ENCODE data around the gene SIDT2.
"Not testable (repeated sequence)": the region's sequence is repeated elsewhere in the genome, so short reads cannot be mapped to it uniquely, and the experiment has no call there.

SIDT2 gene

GRCh38 chr11:117205211-117205818, 26.8 kb downstream of the SIDT2 start:
- no peak for DNase-seq

GRCh38 chr11:117206111-117206510, 27.6 kb downstream of the SIDT2 start:
- not testable (repeated sequence) for DNase-seq

DNA sequence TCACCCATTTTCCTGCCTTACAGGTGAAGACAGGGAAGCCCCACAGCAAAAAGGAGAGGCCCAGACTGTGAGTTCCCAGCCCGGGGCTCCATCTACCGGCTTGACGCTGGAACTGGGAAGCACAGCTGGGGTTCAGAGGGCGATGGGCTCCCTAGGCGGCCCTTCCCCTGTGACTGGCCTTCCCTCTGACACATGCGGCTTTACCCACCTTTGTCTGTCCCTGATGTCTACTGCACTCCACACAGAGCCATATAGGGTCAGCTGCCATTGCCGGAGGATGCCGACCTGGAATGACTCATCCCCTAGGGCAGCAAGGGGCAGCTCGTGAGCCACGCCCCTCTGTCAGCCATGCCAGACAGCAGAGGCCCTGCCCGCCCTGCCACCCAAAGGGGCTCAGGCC, 28.3 kb downstream of the SIDT2 start:
- not testable (repeated sequence) for DNase-seq

DNA sequence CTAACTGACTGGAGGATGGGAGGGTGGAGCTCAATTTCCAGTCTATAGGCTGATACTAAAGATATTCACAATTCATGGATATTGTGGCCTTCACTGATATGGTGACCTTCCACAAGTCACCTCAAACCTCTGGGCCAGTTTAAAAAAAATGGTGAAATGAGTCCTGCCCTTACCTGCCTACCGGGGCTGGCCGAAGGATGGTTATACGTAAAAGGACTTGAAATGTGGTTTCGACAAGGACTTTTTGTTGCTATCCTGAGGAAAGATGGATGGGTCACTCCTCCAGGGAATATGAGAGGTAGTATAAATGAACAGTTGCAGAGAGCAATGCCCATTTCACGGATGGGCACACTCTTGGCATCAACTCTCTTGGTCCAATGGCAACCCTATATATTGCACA, 28.9 kb downstream of the SIDT2 start:
- not testable (repeated sequence) for DNase-seq

GRCh38 chr11:117208710-117209109, 30.2 kb downstream of the SIDT2 start:
- DNase-seq: not testable (repeated sequence)

DNA sequence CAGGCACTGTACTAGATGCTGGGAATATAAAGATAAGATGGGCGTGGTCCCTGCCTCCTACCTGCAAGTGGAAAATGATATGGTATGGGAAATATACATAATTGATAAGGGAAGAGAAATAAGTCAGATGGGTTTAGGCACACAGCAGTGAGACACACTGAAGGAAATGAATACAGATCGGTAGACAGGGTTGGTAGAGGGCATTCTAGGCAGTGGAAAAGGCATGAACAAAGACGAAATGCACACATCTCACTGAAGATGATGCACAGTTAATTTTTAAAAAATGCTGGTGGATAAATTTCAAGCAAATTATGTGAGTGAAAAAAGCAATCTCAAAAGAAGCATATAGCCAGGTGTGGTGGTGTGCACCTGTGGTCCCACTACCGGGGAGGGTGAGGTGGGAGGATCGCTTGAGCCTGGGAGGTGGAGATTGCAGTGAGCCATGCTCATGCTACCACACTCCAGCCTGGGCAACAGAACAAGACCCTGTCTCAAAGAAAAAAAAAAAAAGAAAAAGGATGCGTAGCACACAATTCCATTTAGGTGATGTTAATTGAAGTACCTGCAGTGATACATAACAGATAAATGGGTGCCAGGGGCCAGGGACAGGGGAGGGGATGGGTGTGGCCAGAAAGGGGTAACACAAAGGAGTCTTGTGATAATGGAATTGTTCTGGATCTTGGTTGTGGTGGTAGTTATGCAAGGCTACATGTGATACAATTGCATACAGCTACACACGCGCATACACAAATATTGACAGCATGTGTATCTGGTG, 31.0 kb downstream of the SIDT2 start:
- not testable (repeated sequence) for DNase-seq

DNA sequence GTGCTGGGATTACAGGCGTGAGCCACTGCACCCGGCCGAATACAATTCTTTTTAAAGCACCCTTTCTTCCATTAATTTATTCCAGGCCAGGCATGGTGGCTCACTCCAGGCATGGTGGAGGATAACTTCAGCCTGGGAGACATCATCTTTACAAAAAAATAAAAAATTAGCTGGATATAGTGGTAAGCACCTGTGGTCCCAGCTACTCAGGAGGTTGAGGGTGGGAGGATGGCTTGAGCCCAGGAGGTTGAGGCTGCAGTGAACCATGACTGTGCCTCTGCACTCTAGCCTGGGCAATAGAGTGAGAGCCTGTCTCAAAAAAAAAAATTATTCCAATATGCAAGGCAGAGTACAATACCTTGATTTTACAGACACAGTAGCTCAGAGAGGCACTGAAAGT, 32.1 kb downstream of the SIDT2 start:
- DNase-seq: no peak

GRCh38 chr11:117212697-117213355, 34.3 kb downstream of the SIDT2 start:
- no peak for DNase-seq

- DNase-seq: no peak
Measured at GRCh38 chr11:117214404-117215110, 36.0 kb downstream of the SIDT2 start.

DNA sequence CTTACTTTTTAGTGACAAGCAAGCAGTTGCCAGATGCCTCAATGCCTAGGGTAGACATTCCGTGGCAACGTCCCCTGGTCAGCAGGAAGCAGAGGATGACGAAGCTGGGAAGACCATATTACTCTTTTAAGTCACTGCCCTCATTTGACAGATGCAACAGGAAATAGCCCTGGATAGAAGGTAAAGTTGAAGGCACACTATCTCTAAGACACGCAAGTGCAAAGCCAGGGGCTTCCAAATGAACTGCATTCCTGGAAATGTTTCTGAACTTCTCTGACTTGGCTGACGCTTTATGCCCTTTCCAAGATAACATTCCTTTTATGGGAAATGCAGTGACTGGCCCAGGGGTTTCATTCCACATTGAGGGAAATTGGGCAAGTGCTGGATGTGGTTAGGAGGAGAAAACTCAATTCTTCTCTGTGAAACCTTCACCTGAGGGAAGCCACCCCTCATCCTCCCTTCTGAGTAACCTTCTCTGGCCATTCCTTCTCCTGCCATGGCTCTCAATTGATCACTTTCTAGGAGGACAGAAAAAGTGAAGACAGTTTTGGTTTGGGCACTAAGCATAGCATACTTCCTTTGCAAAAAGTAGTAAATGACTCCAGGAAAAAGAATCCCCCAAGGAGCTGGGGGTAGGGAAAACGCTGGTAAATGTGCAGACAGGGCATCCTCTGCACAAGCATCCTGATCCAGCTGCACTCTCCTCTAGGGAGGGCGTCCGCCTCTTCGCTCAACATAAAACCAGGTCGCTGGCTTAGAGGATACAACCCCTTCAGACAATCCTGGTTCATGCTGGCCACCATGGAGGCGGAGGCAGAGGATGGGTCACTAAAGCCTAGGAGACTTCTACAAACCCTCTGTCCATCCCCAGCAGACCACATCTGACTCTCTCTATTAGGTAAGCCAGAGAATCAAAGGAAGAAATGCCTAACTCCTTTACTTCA, 38.9 kb downstream of the SIDT2 start:
- no peak for DNase-seq

GRCh38 chr11:117218133-117218915, 39.8 kb downstream of the SIDT2 start:
- DNase-seq: no peak

DNA sequence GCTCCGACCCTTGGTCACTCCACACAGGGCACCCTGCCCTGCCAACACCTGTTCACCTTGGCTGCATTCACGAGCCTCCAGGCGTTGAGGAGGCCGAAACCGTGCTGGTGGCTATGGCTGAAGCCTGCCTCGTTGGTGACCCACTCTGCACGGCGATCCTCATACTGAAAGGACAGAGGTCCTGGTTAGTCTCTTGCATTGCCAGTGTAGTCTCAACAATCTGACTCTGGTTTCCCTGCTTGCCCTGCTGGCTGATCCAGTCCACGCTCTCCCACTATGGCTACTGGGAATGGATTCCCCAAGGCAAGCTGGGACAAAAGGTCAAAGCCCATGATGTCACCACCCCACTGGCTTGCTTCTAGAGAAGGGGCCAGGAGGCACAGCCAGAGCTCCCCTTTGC, 40.5 kb downstream of the SIDT2 start:
- DNase-seq: no peak

DNA sequence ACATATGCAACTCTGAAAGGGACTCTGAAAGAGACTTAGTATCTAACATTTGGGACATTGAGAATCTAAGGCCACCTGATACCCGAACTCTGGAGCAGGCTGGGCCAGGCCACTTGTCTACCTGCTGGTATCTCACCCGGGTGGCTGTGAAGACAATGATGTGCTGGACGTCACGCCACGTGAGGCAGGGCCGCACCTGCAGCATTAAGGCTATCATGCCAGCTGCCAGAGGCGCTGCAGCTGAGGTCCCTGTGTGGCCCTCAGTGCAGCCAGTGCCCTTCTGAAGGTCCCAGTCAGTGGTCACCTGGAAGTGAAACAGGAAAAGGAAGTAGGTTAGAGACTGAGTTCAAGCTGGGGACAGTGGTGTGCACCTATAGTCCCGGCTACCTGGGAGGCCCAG, 40.9 kb downstream of the SIDT2 start:
- no peak for DNase-seq

GRCh38 chr11:117219995-117220394, 41.5 kb downstream of the SIDT2 start:
- DNase-seq: no peak

GRCh38 chr11:117220568-117220967, 42.0 kb downstream of the SIDT2 start:
- DNase-seq: no peak

- no peak for DNase-seq
Measured at GRCh38 chr11:117220999-117221774, 42.6 kb downstream of the SIDT2 start.

DNA sequence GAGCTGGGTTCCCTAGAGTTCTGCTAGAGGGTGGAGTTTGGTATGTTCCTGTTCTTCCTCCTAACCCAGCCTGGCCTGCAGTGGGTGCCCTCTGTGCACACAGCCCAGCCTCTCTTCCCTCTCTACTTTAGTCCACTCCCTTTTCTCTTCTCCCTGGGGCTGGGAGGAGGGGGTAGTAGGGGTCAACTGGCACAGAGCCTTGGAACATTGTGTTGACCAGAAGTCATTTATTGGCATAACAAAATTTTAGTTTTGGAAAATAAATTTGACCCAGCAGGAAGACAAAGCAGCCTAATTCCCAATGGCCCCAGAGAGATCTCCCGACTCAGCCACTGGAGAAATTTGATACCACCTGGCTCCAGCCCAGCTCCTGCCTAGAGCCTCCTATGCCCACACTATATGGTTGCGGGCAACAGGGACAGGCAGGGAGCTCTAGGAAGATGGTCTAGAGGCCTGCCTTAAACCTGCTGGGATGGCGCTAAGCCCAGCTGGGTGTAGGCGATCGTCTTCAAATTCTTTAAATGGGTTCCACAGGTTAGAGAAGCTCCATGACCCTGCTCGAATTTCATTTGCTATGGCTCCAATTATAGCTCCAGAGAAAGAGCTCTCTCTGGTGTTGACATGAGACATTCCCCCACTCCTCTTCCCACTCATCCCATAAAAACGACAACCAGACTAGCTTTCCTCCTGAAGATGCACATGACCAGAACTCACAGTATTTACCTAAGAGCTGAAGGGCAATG, 43.4 kb downstream of the SIDT2 start:
- DNase-seq: no peak

DNA sequence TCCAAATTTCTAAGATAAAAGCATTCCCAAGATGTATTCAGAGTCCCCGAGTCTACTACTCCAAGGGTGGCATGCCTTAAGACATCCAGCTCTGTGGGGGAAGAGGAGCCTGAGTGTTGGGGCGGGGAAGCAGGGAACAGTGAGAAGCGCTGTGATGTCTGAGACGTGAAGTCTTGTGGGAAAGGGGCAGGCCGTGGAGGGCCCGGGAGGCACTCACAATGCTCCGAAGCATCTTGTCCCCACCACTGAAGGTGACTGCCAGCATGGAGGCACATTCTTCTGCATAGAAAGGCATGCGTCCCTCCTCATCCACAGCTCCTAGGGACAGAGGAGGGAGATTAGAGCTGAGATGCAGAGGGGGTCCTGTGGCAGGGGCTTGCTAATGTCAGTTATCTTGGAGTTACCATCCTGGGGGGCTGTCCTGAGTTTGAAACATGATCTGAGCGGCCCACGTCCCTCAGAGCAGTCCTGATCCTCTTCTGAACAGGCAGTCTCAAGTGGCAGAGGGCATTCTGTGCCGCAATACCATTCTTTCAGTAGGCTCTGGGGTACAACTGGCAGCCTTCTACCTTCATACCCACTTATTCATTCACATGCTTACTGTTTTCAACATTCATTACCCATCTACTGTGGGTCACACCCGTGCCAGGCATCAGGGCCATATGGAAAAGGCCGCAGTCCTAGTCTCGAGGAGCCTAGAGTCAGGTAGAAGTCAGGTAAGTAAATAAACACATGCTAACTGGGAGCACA, 44.6 kb downstream of the SIDT2 start:
- DNase-seq: no peak
